GM19025 (cell line): ENCODE measurements around the gene HPRT1.
"Not testable (repeated sequence)": the region's sequence is repeated elsewhere in the genome, so short reads cannot be mapped to it uniquely, and the experiment has no call there.

Experiments
- ATAC-seq: cut with Tn5 transposase; IDR thresholded peaks from one replicate; pipeline ENCODE4 v1.9.1; 2021; ENCODE audit warnings: mild to moderate bottlenecking, low read depth, moderate library complexity; ENCODE audit not compliant: unreplicated experiment

HPRT1 gene

GRCh38 chrX:134460005-134460861, at the start of gene HPRT1:
TSS of gene HPRT1 (plus strand) at chrX:134460165. CDS start at chrX:134460312, 147 bp downstream.
- ATAC-seq, result peak; percentile 97

GRCh38 chrX:134416087-134416486, 43.9 kb upstream of the HPRT1 start:
- no peak for ATAC-seq

- no peak for ATAC-seq
Measured at GRCh38 chrX:134418317-134419113, 41.5 kb upstream of the HPRT1 start.

GRCh38 chrX:134419784-134420183, 40.2 kb upstream of the HPRT1 start:
- ATAC-seq, result no peak

- ATAC-seq, result no peak
Measured at GRCh38 chrX:134423606-134424005, 36.4 kb upstream of the HPRT1 start.

- ATAC-seq, result no peak
Measured at GRCh38 chrX:134426281-134426680, 33.7 kb upstream of the HPRT1 start.

- ATAC-seq, result no peak
Measured at GRCh38 chrX:134431894-134432293, 28.1 kb upstream of the HPRT1 start.

- ATAC-seq, result no peak
Measured at GRCh38 chrX:134435894-134436293, 24.1 kb upstream of the HPRT1 start.

GRCh38 chrX:134443020-134443419, 16.9 kb upstream of the HPRT1 start:
- no peak for ATAC-seq

GRCh38 chrX:134443461-134443860, 16.5 kb upstream of the HPRT1 start:
- ATAC-seq, result no peak

GRCh38 chrX:134444681-134445080, 15.3 kb upstream of the HPRT1 start:
- ATAC-seq, result no peak

GRCh38 chrX:134452596-134452995, 7.4 kb upstream of the HPRT1 start:
- ATAC-seq, result no peak

- ATAC-seq, result no peak
Measured at GRCh38 chrX:134453631-134454030, 6.3 kb upstream of the HPRT1 start.

GRCh38 chrX:134454506-134454905, 5.5 kb upstream of the HPRT1 start:
- no peak for ATAC-seq

- no peak for ATAC-seq
Measured at GRCh38 chrX:134457708-134458107, 2.3 kb upstream of the HPRT1 start.

- no peak for ATAC-seq
Measured at GRCh38 chrX:134459683-134460004, 321 bp upstream of the HPRT1 start.

GRCh38 chrX:134460862-134461220, 876 bp downstream of the HPRT1 start:
- ATAC-seq, result no peak

GRCh38 chrX:134461437-134461836, 1.5 kb downstream of the HPRT1 start:
- ATAC-seq, result no peak

- ATAC-seq, result no peak
Measured at GRCh38 chrX:134462927-134463326, 3.0 kb downstream of the HPRT1 start.

GRCh38 chrX:134464453-134464852, 4.5 kb downstream of the HPRT1 start:
- ATAC-seq, result not testable (repeated sequence)

GRCh38 chrX:134469486-134469885, 9.5 kb downstream of the HPRT1 start:
- ATAC-seq, result no peak

- no peak for ATAC-seq
Measured at GRCh38 chrX:134470013-134470412, 10.0 kb downstream of the HPRT1 start.
